ENCODE results near the gene GTF2B. TPM values are rescaled to one million over a fixed set of nuclear protein-coding genes. Genes with fewer than 3 reads are reported as not detected.

The GTF2B gene
- total and polyA plus RNA-seq, 2 experiments from 2014 or later = 19.8 to 19.9 TPM

GRCh38 chr1:88847643-88848042 is 43.7 kb downstream of the GTF2B start:
- TF ChIP-seq ZNF462 (CRISPR knock-in tag; IDR thresholded peaks at IDR 0.05) (no peak), CREB1 (CRISPR knock-in tag; IDR thresholded peaks at IDR 0.05; ENCODE audit: low read depth) (no peak)
- no peak overlapping the region for H3K27ac ChIP-seq (ENCODE audit: low read depth)
- H3K9me2 ChIP-seq (ENCODE audit: insufficient read depth) = no peaks in the 10 kb centered on the region
- no peaks in the 10 kb centered on the region; the same call in 1 of the 2 replicates for H3K36me3 ChIP-seq (ENCODE audit: insufficient read depth)
- H3K4me3 ChIP-seq = no peak overlapping the region
- 0 out of 2 replicates have a peak, but pooled peaks cover 7% of the 10 kb centered on the region for H3K4me1 ChIP-seq (ENCODE audit: insufficient read depth)
- no peaks in the 10 kb centered on the region for H3K79me2 ChIP-seq (replicated peaks; ENCODE audit: insufficient read depth)
- Mint-ChIP-seq H3K27ac (no peak overlapping the region), H3K27me3 (ENCODE audit: insufficient read depth, low read depth, poor library complexity) (peaks cover 3% of the 10 kb centered on the region), H3K36me3 (ENCODE audit: low read depth) (no peaks in the 10 kb centered on the region), H3K4me1 (peaks cover 8% of the 10 kb centered on the region; the same call in 2 of the 3 replicates), H3K9me3 (no peaks in the 10 kb centered on the region), H3K4me3 (no peak overlapping the region)
- DNase-seq (ENCODE audit: low spot score) (peak; percentile 55), ATAC-seq (peak; percentile 90)
- peak overlapping the region; percentile 1; the same call in 1 of the 2 replicates for H2AFZ ChIP-seq
- H3K27me3 ChIP-seq (ENCODE audit: insufficient read depth) = no peaks in the 10 kb centered on the region
- no peak overlapping the region for H3K4me2 ChIP-seq
- H3F3A ChIP-seq (replicated peaks; ENCODE audit: low read depth) = no peaks in the 10 kb centered on the region
- 0 out of 2 replicates have a peak, but pooled peaks cover 2% of the 10 kb centered on the region for H4K20me1 ChIP-seq (replicated peaks; ENCODE audit: insufficient read depth)

GRCh38 chr1:88825721-88826120 is 65.6 kb downstream of the GTF2B start:
- H3K79me2 ChIP-seq (replicated peaks; ENCODE audit: insufficient read depth) = no peaks in the 10 kb centered on the region
- H3K4me3 Mint-ChIP-seq = no peak overlapping the region
- no peak overlapping the region for H3K4me2 ChIP-seq
- H4K20me1 ChIP-seq (replicated peaks; ENCODE audit: insufficient read depth) = no peaks in the 10 kb centered on the region
- no peaks in the 10 kb centered on the region for H3K27me3 Mint-ChIP-seq (ENCODE audit: insufficient read depth, low read depth, poor library complexity)
- no peak for ATAC-seq
- H3K27ac Mint-ChIP-seq = no peak overlapping the region
- peak overlapping the region; percentile 60; the same call in 1 of the 2 replicates for H3K27ac ChIP-seq (ENCODE audit: low read depth)
- peaks cover 11% of the 10 kb centered on the region; the same call in 1 of the 2 replicates for H3K36me3 ChIP-seq (ENCODE audit: insufficient read depth)
- no peaks in the 10 kb centered on the region for H3K9me2 ChIP-seq (ENCODE audit: insufficient read depth)
- no peak overlapping the region for H2AFZ ChIP-seq
- no peaks in the 10 kb centered on the region for H3F3A ChIP-seq (replicated peaks; ENCODE audit: low read depth)
- no peak overlapping the region for H3K4me3 ChIP-seq
- H3K4me1 ChIP-seq (ENCODE audit: insufficient read depth) = peaks cover 9% of the 10 kb centered on the region
- DNase-seq (ENCODE audit: low spot score) = no peak
- TF ChIP-seq POLR2AphosphoS5 (IDR thresholded peaks at IDR 0.05; ENCODE audit: low read depth) = no peak
- TF ChIP-seq ETS1 (IDR thresholded peaks at IDR 0.05) = no peak
- no peak for TF ChIP-seq STAT1 (IDR thresholded peaks at IDR 0.05; ENCODE audit: unreplicated experiment)
- no peak for TF ChIP-seq EZH2 (IDR thresholded peaks at IDR 0.05; ENCODE audit: low read depth, unreplicated experiment)
- TF ChIP-seq REST (IDR thresholded peaks at IDR 0.05; ENCODE audit: unreplicated experiment) = no peak
- TF ChIP-seq ZNF331 (CRISPR knock-in tag; IDR thresholded peaks at IDR 0.05; ENCODE audit: low read depth) = no peak
- no peaks in the 10 kb centered on the region for H3K9me3 Mint-ChIP-seq
- peaks cover 9% of the 10 kb centered on the region for H3K4me1 Mint-ChIP-seq
- H3K27me3 ChIP-seq (ENCODE audit: insufficient read depth) = no peaks in the 10 kb centered on the region
- H3K36me3 Mint-ChIP-seq (ENCODE audit: low read depth) = peaks cover 7% of the 10 kb centered on the region; the same call in 2 of the 3 replicates
